IPS-15b (cell line): ENCODE measurements around the gene SPRYD7.

ENCODE experiments used
- H3K27me3 ChIP-seq: one replicate; pipeline ENCODE4 v1.6.1; 2013; ENCODE audit warnings: low read length; ENCODE audit not compliant: control insufficient read depth, insufficient read depth
- H3K36me3 ChIP-seq: one replicate; pipeline ENCODE4 v1.6.1; 2013; ENCODE audit warnings: low read length; ENCODE audit not compliant: control insufficient read depth, insufficient read depth
- H3K4me1 ChIP-seq: one replicate; pipeline ENCODE4 v1.6.1; 2013; ENCODE audit warnings: mild to moderate bottlenecking, low read length; ENCODE audit not compliant: control insufficient read depth, insufficient read depth
- H3K4me3 ChIP-seq: one replicate; pipeline ENCODE4 v1.5.1; 2013; ENCODE audit warnings: low read depth, low read length
- H3K9ac ChIP-seq: one replicate; pipeline ENCODE4 v1.6.1; 2013; ENCODE audit warnings: low read depth, mild to moderate bottlenecking, low read length
- H3K9me3 ChIP-seq: one replicate; pipeline ENCODE4 v1.6.1; 2013; ENCODE audit warnings: mild to moderate bottlenecking, low read length; ENCODE audit not compliant: control insufficient read depth, insufficient read depth

Gene SPRYD7

GRCh38 chr13:49936075-49936967 lies at the start of gene SPRYD7:
Gene SPRYD7, minus strand, starts transcription at chr13:49936340. Its CDS starts 105 bp downstream, at chr13:49936235.
- H3K36me3 ChIP-seq = no peaks in the 10 kb centered on the region
- H3K27me3 ChIP-seq = peaks cover 3% of the 10 kb centered on the region
- no peaks in the 10 kb centered on the region for H3K9me3 ChIP-seq
- H3K4me1 ChIP-seq = no peaks in the 10 kb centered on the region
- peak within 1 kb of the TSS; percentile 50 for H3K9ac ChIP-seq
- peak within 1 kb of the TSS; percentile 89 for H3K4me3 ChIP-seq

GRCh38 chr13:49985129-49985528 lies 49.0 kb upstream of the SPRYD7 start:
- Histone ChIP-seq H3K9ac (no peak overlapping the region), H3K27me3 (no peaks in the 10 kb centered on the region), H3K4me1 (no peaks in the 10 kb centered on the region), H3K36me3 (no peaks in the 10 kb centered on the region), H3K4me3 (no peak overlapping the region), H3K9me3 (no peaks in the 10 kb centered on the region)

- no peaks in the 10 kb centered on the region for H3K9me3 ChIP-seq
- no peaks in the 10 kb centered on the region for H3K27me3 ChIP-seq
- no peaks in the 10 kb centered on the region for H3K36me3 ChIP-seq
Observed at GRCh38 chr13:49980266-49980665, 44.1 kb upstream of the SPRYD7 start.

GRCh38 chr13:49977992-49978391 lies 41.9 kb upstream of the SPRYD7 start:
- H3K36me3 ChIP-seq = no peaks in the 10 kb centered on the region
- no peaks in the 10 kb centered on the region for H3K27me3 ChIP-seq
- H3K4me3 ChIP-seq = no peak overlapping the region
- no peaks in the 10 kb centered on the region for H3K4me1 ChIP-seq
- H3K9ac ChIP-seq = no peak overlapping the region
- H3K9me3 ChIP-seq = no peaks in the 10 kb centered on the region

More at GRCh38 chr13:49980266-49980665, 44.1 kb upstream of the SPRYD7 start:
- Histone ChIP-seq H3K9ac (no peak overlapping the region), H3K4me3 (no peak overlapping the region), H3K4me1 (no peaks in the 10 kb centered on the region)

GRCh38 chr13:49976314-49977258 lies 40.4 kb upstream of the SPRYD7 start:
- Histone ChIP-seq H3K4me3 (no peak overlapping the region), H3K4me1 (no peaks in the 10 kb centered on the region)

GRCh38 chr13:49975826-49976225 lies 39.7 kb upstream of the SPRYD7 start:
- H3K4me1 ChIP-seq = no peaks in the 10 kb centered on the region
- no peaks in the 10 kb centered on the region for H3K36me3 ChIP-seq
- no peak overlapping the region for H3K9ac ChIP-seq
- H3K9me3 ChIP-seq = no peaks in the 10 kb centered on the region
- H3K27me3 ChIP-seq = no peaks in the 10 kb centered on the region
- no peak overlapping the region for H3K4me3 ChIP-seq

More at GRCh38 chr13:49976314-49977258, 40.4 kb upstream of the SPRYD7 start:
- Histone ChIP-seq H3K27me3 (no peaks in the 10 kb centered on the region), H3K9ac (no peak overlapping the region), H3K36me3 (no peaks in the 10 kb centered on the region), H3K9me3 (no peaks in the 10 kb centered on the region)

GRCh38 chr13:49972709-49973108 lies 36.6 kb upstream of the SPRYD7 start:
- no peaks in the 10 kb centered on the region for H3K27me3 ChIP-seq
- no peaks in the 10 kb centered on the region for H3K9me3 ChIP-seq
- H3K36me3 ChIP-seq = no peaks in the 10 kb centered on the region
- H3K4me1 ChIP-seq = no peaks in the 10 kb centered on the region
- H3K9ac ChIP-seq = no peak overlapping the region
- no peak overlapping the region for H3K4me3 ChIP-seq

- Histone ChIP-seq H3K36me3 (no peaks in the 10 kb centered on the region), H3K4me3 (no peak overlapping the region), H3K27me3 (no peaks in the 10 kb centered on the region), H3K4me1 (no peaks in the 10 kb centered on the region), H3K9me3 (no peaks in the 10 kb centered on the region), H3K9ac (no peak overlapping the region)
Observed at GRCh38 chr13:49967456-49967855, 31.3 kb upstream of the SPRYD7 start.

GRCh38 chr13:49958321-49958720 lies 22.2 kb upstream of the SPRYD7 start:
- Histone ChIP-seq H3K9ac (no peak overlapping the region), H3K9me3 (no peaks in the 10 kb centered on the region), H3K27me3 (no peaks in the 10 kb centered on the region), H3K36me3 (no peaks in the 10 kb centered on the region), H3K4me1 (no peaks in the 10 kb centered on the region), H3K4me3 (no peak overlapping the region)

GRCh38 chr13:49956131-49956530 lies 20.0 kb upstream of the SPRYD7 start:
- no peaks in the 10 kb centered on the region for H3K36me3 ChIP-seq
- H3K9ac ChIP-seq = no peak overlapping the region
- no peaks in the 10 kb centered on the region for H3K4me1 ChIP-seq
- H3K27me3 ChIP-seq = no peaks in the 10 kb centered on the region
- H3K4me3 ChIP-seq = no peak overlapping the region
- H3K9me3 ChIP-seq = no peaks in the 10 kb centered on the region

- H3K4me1 ChIP-seq = no peaks in the 10 kb centered on the region
- H3K36me3 ChIP-seq = no peaks in the 10 kb centered on the region
- H3K27me3 ChIP-seq = no peaks in the 10 kb centered on the region
- no peaks in the 10 kb centered on the region for H3K9me3 ChIP-seq
- H3K9ac ChIP-seq = no peak overlapping the region
- H3K4me3 ChIP-seq = no peak overlapping the region
Observed at GRCh38 chr13:49954674-49955455, 18.7 kb upstream of the SPRYD7 start.
